ENCODE results near the gene SLC9A7. TPM values are rescaled to one million over a fixed set of nuclear protein-coding genes. Genes with fewer than 3 reads are reported as not detected.

SLC9A7 gene
- total and polyA plus RNA-seq, 2 of the 13 experiments (the other 11 are each of a cell fraction or from before 2014, with no cell fraction given): 5.8 to 7.2 TPM

DNA sequence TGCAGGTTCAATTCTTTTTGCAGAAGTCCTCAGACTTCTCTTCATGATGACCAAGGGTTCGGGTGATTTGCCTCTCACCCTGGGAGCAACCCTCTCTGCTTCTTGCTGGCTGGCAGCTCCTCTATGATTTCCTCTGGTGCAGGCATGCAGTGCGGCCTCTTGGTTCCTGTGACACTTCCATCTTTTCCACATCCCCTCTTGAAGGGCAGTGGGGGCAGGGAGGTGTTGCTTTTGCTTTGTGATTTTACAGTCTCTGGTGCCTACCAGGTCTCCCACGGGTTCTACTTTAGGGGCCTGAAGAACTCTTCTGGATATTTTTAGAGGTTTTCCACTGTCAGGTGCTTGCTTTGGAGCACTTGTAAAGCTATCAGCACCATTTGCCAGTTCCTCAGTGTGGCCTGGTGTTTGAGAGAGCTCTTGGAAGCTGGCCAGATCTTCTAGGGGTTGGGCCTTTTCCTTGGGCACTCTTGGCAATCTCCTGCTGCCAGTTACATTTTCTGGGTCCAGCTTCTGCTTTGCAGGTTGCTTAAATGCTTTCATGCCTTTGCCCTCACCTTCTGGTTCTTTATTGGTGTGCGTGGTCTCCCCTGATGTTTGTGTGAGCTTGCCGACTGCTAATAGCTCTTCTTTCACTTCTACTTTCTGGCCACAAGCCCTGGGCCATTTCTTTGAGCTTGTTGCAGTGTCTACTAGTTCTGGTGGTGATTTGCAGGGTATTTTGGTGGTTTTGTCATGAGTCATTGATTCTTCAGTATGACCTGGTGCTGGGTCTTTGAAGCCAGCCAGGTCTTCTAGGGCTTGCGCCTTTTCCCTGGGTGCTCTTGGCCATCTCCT lies 196.9 kb downstream of the SLC9A7 start (continued):
- TF ChIP-seq, protein P1, sequence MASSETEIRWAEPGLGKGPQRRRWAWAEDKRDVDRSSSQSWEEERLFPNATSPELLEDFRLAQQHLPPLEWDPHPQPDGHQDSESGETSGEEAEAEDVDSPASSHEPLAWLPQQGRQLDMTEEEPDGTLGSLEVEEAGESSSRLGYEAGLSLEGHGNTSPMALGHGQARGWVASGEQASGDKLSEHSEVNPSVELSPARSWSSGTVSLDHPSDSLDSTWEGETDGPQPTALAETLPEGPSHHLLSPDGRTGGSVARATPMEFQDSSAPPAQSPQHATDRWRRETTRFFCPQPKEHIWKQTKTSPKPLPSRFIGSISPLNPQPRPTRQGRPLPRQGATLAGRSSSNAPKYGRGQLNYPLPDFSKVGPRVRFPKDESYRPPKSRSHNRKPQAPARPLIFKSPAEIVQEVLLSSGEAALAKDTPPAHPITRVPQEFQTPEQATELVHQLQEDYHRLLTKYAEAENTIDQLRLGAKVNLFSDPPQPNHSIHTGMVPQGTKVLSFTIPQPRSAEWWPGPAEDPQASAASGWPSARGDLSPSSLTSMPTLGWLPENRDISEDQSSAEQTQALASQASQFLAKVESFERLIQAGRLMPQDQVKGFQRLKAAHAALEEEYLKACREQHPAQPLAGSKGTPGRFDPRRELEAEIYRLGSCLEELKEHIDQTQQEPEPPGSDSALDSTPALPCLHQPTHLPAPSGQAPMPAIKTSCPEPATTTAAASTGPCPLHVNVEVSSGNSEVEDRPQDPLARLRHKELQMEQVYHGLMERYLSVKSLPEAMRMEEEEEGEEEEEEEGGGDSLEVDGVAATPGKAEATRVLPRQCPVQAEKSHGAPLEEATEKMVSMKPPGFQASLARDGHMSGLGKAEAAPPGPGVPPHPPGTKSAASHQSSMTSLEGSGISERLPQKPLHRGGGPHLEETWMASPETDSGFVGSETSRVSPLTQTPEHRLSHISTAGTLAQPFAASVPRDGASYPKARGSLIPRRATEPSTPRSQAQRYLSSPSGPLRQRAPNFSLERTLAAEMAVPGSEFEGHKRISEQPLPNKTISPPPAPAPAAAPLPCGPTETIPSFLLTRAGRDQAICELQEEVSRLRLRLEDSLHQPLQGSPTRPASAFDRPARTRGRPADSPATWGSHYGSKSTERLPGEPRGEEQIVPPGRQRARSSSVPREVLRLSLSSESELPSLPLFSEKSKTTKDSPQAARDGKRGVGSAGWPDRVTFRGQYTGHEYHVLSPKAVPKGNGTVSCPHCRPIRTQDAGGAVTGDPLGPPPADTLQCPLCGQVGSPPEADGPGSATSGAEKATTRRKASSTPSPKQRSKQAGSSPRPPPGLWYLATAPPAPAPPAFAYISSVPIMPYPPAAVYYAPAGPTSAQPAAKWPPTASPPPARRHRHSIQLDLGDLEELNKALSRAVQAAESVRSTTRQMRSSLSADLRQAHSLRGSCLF (CRISPR knock-in tag; IDR thresholded peaks at IDR 0.05; ENCODE audit: borderline replicate concordance): no peak
- TF ChIP-seq FOXJ3 (CRISPR knock-in tag; IDR thresholded peaks at IDR 0.05; ENCODE audit: borderline replicate concordance): no peak
- no peak for TF ChIP-seq KDM4B (CRISPR knock-in tag; IDR thresholded peaks at IDR 0.05)
- no peak for TF ChIP-seq TEAD3 (CRISPR knock-in tag; optimal IDR thresholded peaks at IDR 0.05; ENCODE audit: borderline replicate concordance)

DNA sequence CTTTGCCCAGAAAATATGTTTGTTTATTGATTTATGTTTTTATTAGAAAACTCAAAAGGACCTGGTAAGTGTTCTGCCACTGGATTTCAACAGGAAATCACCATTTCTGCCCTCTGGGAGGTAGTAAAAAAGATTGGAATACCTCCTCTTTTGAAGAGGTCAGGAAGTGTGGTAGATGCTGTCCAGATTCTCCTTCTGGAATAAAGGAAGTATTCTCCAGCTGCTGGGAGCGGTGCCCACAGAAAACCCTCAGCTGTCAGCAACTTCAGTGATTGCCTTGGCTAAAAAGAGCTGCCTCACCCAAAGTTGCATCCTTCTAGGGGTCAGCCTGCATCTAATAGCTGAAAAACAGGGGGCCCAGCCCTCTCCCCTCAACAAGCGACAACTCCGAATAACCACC lies 199.9 kb downstream of the SLC9A7 start:
- Histone ChIP-seq H3K4me1 (ENCODE audit: insufficient read depth, low read length) (no peaks in the 10 kb centered on the region), H3K79me2 (ENCODE audit: insufficient read depth, low read length) (no peaks in the 10 kb centered on the region), H3K4me3 (replicated peaks in 1 of 3; ENCODE audit: insufficient read depth in 1 of 3, low read depth in 2 of 3, low read length in 3 of 3) (no peak overlapping the region), H3K27ac (ENCODE audit: extremely low read length, insufficient read depth, low read length) (no peak overlapping the region), H3K36me3 (replicated peaks in 1 of 2; ENCODE audit: control insufficient read depth in 1 of 2, insufficient read depth in 2 of 2, low read length in 2 of 2) (no peaks in the 10 kb centered on the region), H3K9ac (ENCODE audit: insufficient read depth, low read depth, low read length) (no peak overlapping the region), H4K20me1 (ENCODE audit: insufficient read depth, low read length) (no peaks in the 10 kb centered on the region), H2AFZ (ENCODE audit: low read length) (no peak overlapping the region), H3K9me3 (ENCODE audit: low read length) (no peaks in the 10 kb centered on the region), H3K27me3 (ENCODE audit: control insufficient read depth in 1 of 2, insufficient read depth in 2 of 2, low read length in 2 of 2) (no peaks in the 10 kb centered on the region), H3K4me2 (ENCODE audit: low read depth, low read length) (no peak overlapping the region)
- DNase-seq (ENCODE audit: low spot score): no peak
- no peak for ATAC-seq
- POLR2A ChIA-PET: no interaction called here
- CTCF ChIA-PET (ENCODE audit: low intra/inter-chr PET ratio, low total read pairs): no interaction called here
- intact Hi-C loops (cut with micrococcal nuclease; ENCODE audit: unreplicated experiment): no loop called here
- no TSS peak for BruUV-seq (replicated peaks)
- in situ Hi-C loops (cut with HindIII; ENCODE audit: extremely low pct_ligation_motif_present, low pct_unique_long_range_greater_than_20kb): no loop called here
- WGBS (ENCODE audit: low lambda C conversion rate): 100% methylated on average over 3 of the region's 3 CpGs
- no peak for FAIRE-seq
- TF ChIP-seq MYNN (CRISPR knock-in tag; IDR thresholded peaks at IDR 0.05; ENCODE audit: low read depth) (no peak), ZSCAN20 (CRISPR knock-in tag; IDR thresholded peaks at IDR 0.05; ENCODE audit: borderline replicate concordance) (no peak), AHR (CRISPR knock-in tag; IDR thresholded peaks at IDR 0.05) (no peak), FOXK1 (CRISPR knock-in tag; IDR thresholded peaks at IDR 0.05; ENCODE audit: borderline replicate concordance, low read depth) (no peak)
- TF ChIP-seq, protein P2, sequence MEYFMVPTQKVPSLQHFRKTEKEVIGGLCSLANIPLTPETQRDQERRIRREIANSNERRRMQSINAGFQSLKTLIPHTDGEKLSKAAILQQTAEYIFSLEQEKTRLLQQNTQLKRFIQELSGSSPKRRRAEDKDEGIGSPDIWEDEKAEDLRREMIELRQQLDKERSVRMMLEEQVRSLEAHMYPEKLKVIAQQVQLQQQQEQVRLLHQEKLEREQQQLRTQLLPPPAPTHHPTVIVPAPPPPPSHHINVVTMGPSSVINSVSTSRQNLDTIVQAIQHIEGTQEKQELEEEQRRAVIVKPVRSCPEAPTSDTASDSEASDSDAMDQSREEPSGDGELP (IDR thresholded peaks at IDR 0.05; ENCODE audit: borderline replicate concordance, low read depth): no peak
- TF ChIP-seq, protein P3, sequence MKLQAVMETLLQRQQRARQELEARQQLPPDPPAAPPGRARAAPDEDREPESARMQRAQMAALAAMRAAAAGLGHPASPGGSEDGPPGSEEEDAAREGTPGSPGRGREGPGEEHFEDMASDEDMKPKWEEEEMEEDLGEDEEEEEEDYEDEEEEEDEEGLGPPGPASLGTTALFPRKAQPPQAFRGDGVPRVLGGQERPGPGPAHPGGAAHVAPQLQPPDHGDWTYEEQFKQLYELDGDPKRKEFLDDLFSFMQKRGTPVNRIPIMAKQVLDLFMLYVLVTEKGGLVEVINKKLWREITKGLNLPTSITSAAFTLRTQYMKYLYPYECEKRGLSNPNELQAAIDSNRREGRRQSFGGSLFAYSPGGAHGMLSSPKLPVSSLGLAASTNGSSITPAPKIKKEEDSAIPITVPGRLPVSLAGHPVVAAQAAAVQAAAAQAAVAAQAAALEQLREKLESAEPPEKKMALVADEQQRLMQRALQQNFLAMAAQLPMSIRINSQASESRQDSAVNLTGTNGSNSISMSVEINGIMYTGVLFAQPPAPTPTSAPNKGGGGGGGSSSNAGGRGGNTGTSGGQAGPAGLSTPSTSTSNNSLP (IDR thresholded peaks at IDR 0.05; ENCODE audit: low read depth, low read length): no peak

Data from HepG2 (cell line).